ENCODE data around the gene PDE4DIP.
"Not testable (repeated sequence)": the region's sequence is repeated elsewhere in the genome, so short reads cannot be mapped to it uniquely, and the experiment has no call there.

DNA sequence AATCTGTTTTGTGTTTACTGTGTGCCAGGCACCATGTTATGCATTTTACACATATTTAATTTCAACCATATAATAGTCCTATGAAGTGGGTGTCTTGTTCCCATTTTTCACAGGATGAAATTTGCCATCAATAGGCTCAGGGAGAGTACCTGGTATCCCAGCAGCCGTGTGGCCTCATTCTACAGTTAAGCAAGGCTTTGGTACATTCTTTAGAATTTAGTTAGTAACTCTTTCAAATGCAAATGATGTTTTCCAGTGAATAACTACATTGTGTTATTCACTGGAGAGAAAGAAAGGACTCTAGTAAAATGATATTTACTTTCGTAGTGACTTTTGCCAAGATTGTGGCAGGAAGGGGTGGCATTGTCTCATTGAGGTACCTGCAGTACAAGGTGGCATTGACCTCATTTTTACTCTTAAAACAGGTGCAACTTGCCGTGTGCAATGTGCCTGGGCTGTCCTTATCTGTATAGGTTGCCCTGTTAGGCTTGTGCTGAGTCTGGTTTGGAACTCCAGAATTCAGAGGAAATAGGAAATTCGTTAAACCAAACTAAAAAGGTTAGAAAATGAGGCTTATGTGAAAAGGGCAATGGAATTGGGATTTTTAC, 65.1 kb downstream of the PDE4DIP start:
- TF ChIP-seq CTCF, POLR2A, EP300 (IDR thresholded peaks at IDR 0.05): not testable (repeated sequence)
